Endothelial cell of umbilical vein (primary cell): ENCODE data around the gene SRSF6. TPM values are rescaled to one million over a fixed set of nuclear protein-coding genes. Genes with fewer than 3 reads are reported as not detected.

Source experiments
- BruUV-seq: library from RNA; stranded (reverse); fragments of 400-500 nt; replicated peaks from 2 replicates; lab custom pipeline; 2021; lab: Mats Ljungman, UMichigan
- CTCF ChIA-PET: fragments of 300-600, 350-600 bp; sonication (Branson Sonifier 250); formaldehyde crosslinking; loops from one replicate; lab custom pipeline; 2021; ENCODE audit warnings: antibody characterized with exemption, inconsistent platforms; lab: Charles Lee
- POLR2A ChIA-PET: fragments of 300-600, 350-600 bp; sonication (Branson Sonifier 250); formaldehyde crosslinking; loops from one replicate; lab custom pipeline; 2021; ENCODE audit warnings: antibody characterized with exemption, inconsistent platforms; lab: Charles Lee
- DNase-seq: peaks from one replicate; pipeline ENCODE4 v3.0.0-alpha.2; 2011; ENCODE audit warnings: low read depth, low spot score
- FAIRE-seq: peaks from 2 replicates; lab custom pipeline; 2011; peaks lifted over from hg19 to GRCh38; lab: Jason Lieb, UNC
- H2AFZ ChIP-seq: 2 replicates; pipeline ENCODE4 v1.6.0; 2012; ENCODE audit warnings: low read depth, low read length, control low read depth, inconsistent platforms
- H3K27ac ChIP-seq: 2 replicates; pipeline ENCODE4 v1.5.1; 2011; ENCODE audit warnings: low read depth, mild to moderate bottlenecking, control low read depth, low read length, moderate library complexity; ENCODE audit not compliant: insufficient read depth
- H3K27me3 ChIP-seq, 2 experiments: 2 replicates each; pipeline versions ENCODE4 v1.6.0 to v1.6.1; 2011; ENCODE audit warnings: low read length in 2 of 2, mixed read lengths in 1 of 2; ENCODE audit not compliant: control insufficient read depth in 2 of 2, insufficient read depth in 2 of 2
- H3K36me3 ChIP-seq, 2 experiments: 2 replicates in 1 of 2; 3 replicates in 1 of 2; pipeline ENCODE4 v1.5.1; 2011; ENCODE audit warnings: low read length in 2 of 2, mild to moderate bottlenecking in 1 of 2, moderate library complexity in 1 of 2; ENCODE audit not compliant: control insufficient read depth in 2 of 2, insufficient read depth in 2 of 2; ENCODE audit errors: extremely low read depth in 1 of 2
- H3K4me1 ChIP-seq: 3 replicates; pipeline ENCODE4 v1.5.1; 2011; ENCODE audit warnings: mild to moderate bottlenecking, low read length; ENCODE audit not compliant: control insufficient read depth, insufficient read depth; ENCODE audit errors: extremely low read depth
- H3K4me2 ChIP-seq: 2 replicates; pipeline ENCODE4 v1.6.1; 2011; ENCODE audit warnings: low read length, control low read depth, mixed read lengths; ENCODE audit not compliant: insufficient read depth
- H3K4me3 ChIP-seq, 3 experiments: fragments of 200-600 bp in 1 of 3; sonication (generic), shearing (Covaris generic) in 1 of 3; replicated peaks in 1 of 3; 2 replicates each; pipeline ENCODE4 v1.5.1; 2011 to 2016; ENCODE audit warnings: control low read depth in 3 of 3, low read length in 3 of 3, mild to moderate bottlenecking in 2 of 3, inconsistent platforms in 1 of 3, low read depth in 1 of 3, moderate library complexity in 1 of 3; ENCODE audit not compliant: insufficient read depth in 1 of 3
- H3K79me2 ChIP-seq: 2 replicates; pipeline ENCODE4 v1.6.0; 2012; ENCODE audit warnings: low read length, inconsistent platforms; ENCODE audit not compliant: control insufficient read depth, insufficient read depth
- H3K9ac ChIP-seq: replicated peaks from 2 replicates; pipeline ENCODE3; 2011; ENCODE audit warnings: low read length, control low read depth; ENCODE audit not compliant: insufficient read depth; ENCODE audit errors: extremely low read depth
- H3K9me1 ChIP-seq: replicated peaks from 3 replicates; pipeline ENCODE4 v1.6.0; 2011; ENCODE audit warnings: mild to moderate bottlenecking, low read length; ENCODE audit not compliant: control insufficient read depth, insufficient read depth; ENCODE audit errors: extremely low read depth
- H3K9me3 ChIP-seq: replicated peaks from 2 replicates; pipeline ENCODE4 v1.5.1; 2012; ENCODE audit warnings: low read length, inconsistent platforms; ENCODE audit not compliant: control insufficient read depth, insufficient read depth
- H4K20me1 ChIP-seq: replicated peaks from 2 replicates; pipeline ENCODE3; 2011; ENCODE audit warnings: mild to moderate bottlenecking, low read length; ENCODE audit not compliant: control insufficient read depth, insufficient read depth; ENCODE audit errors: extremely low read depth
- FOS ChIP-seq: IDR thresholded peaks from 2 replicates; pipeline ENCODE4 v1.6.1; 2011; ENCODE audit warnings: mild to moderate bottlenecking, low read length, moderate library complexity, borderline replicate concordance; ENCODE audit not compliant: insufficient read depth
- JUN ChIP-seq: IDR thresholded peaks from 2 replicates; pipeline ENCODE4 v1.6.1; 2011; ENCODE audit warnings: borderline replicate concordance, low read depth; ENCODE audit not compliant: insufficient read length, insufficient read depth
- dilution Hi-C: fragments of 300-500 bp; cut with MboI; formaldehyde crosslinking; loops from one replicate; pipeline ENCODE4 v1.15.0; 2019; ENCODE audit warnings: low sequenced_read_pairs; ENCODE audit not compliant: extremely low pct_ligation_motif_present
- intact Hi-C: fragments of 100-400 bp; cut with micrococcal nuclease; formaldehyde crosslinking; loops from one replicate; pipeline ENCODE4 v1.10.0; 2022
- polyA plus RNA-seq, 4 experiments: library from polyadenylated mRNA; depleted of rRNA in 3 of 4; stranded (reverse) in 3 of 4; unstranded in 1 of 4; fragments of >200 nt; gene quantifications; 2 replicates each; pipeline versions ENCODE4 v1.2.1 to v1.2.3, GENCODE V29; 2011 to 2012; ENCODE audit warnings: missing spikeins in 1 of 4
- total RNA-seq: library from RNA; stranded (reverse); gene quantifications from 2 replicates; pipeline ENCODE4 v1.2.3, GENCODE V29; 2021
- TF ChIP-seq, protein P1 (sequence below), 2 donors: IDR thresholded peaks; 1 replicate in 1 of 2; 2 replicates in 1 of 2; pipeline ENCODE4 v1.5.1; 2011; ENCODE audit warnings: low read length in 2 of 2, mild to moderate bottlenecking in 2 of 2, moderate library complexity in 2 of 2, control low read depth in 1 of 2, inconsistent platforms in 1 of 2, low read depth in 1 of 2; ENCODE audit not compliant: insufficient read depth in 1 of 2; ENCODE audit errors: extremely low read depth in 1 of 2

SRSF6 gene
- total and polyA plus RNA-seq, 2 donors (not counting 3 experiments of a cell fraction or from before 2014, with no cell fraction given): 61.9 to 157 TPM

DNA sequence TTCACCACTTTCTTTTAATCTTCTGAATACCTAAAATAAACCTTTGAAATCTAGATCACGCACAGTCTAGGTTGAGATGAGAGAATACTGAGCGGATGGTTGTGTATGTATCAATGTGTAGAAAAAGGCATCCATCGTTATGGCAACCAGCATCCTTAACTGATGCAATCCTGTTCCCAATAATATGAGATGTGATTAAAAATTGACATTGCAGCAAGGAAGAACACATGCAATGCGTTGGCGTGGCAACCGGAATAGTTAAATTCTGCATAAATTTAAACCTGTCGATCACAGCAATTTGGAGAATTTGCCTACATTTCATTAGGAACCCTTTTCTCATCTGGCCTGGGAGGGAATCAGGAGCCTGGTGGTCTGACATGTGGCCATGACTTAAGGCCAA is 48.5 kb downstream of the SRSF6 start:
- intact Hi-C loops (loop anchor here (5.0 kb wide), 1 partner anchor 34 kb away; no protein-coding TSS in a partner anchor), dilution Hi-C loops (no loop called here)
- ChIA-PET POLR2A (no interaction called here), CTCF (interaction anchor here (1.3 kb wide), 1 partner anchor 32 kb away, joined by 3 read pairs; no protein-coding TSS in a partner anchor)
- peaks cover 25 to 29% of the 10 kb centered on the region in 2 experiments for H3K27me3 ChIP-seq
- no TSS peak for BruUV-seq
- no peaks in the 10 kb centered on the region for H3K9me3 ChIP-seq
- H3K9ac ChIP-seq: no peak overlapping the region
- no peaks in the 10 kb centered on the region for H3K36me3 ChIP-seq
- no peaks in the 10 kb centered on the region for H3K79me2 ChIP-seq
- TF ChIP-seq, protein P1, sequence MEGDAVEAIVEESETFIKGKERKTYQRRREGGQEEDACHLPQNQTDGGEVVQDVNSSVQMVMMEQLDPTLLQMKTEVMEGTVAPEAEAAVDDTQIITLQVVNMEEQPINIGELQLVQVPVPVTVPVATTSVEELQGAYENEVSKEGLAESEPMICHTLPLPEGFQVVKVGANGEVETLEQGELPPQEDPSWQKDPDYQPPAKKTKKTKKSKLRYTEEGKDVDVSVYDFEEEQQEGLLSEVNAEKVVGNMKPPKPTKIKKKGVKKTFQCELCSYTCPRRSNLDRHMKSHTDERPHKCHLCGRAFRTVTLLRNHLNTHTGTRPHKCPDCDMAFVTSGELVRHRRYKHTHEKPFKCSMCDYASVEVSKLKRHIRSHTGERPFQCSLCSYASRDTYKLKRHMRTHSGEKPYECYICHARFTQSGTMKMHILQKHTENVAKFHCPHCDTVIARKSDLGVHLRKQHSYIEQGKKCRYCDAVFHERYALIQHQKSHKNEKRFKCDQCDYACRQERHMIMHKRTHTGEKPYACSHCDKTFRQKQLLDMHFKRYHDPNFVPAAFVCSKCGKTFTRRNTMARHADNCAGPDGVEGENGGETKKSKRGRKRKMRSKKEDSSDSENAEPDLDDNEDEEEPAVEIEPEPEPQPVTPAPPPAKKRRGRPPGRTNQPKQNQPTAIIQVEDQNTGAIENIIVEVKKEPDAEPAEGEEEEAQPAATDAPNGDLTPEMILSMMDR (IDR thresholded peaks at IDR 0.05; ENCODE audit: extremely low read depth in 1 of 2, insufficient read depth in 1 of 2, low read depth in 1 of 2, low read length in 2 of 2): no peak
- TF ChIP-seq FOS (no peak), JUN (no peak)
- H3K4me2 ChIP-seq: no peak overlapping the region
- DNase-seq (no peak), FAIRE-seq (no peak)
- no peaks in the 10 kb centered on the region for H3K9me1 ChIP-seq
- H2AFZ ChIP-seq: no peak overlapping the region
- no peak overlapping the region for H3K27ac ChIP-seq
- no peak overlapping the region for H3K4me3 ChIP-seq
- H3K4me1 ChIP-seq: peaks cover 4% of the 10 kb centered on the region
- H4K20me1 ChIP-seq: no peaks in the 10 kb centered on the region
